ENCODE data around the gene CELSR2. TPM values are rescaled to one million over a fixed set of nuclear protein-coding genes. Genes with fewer than 3 reads are reported as not detected.

The CELSR2 gene
- total RNA-seq, 4 donors from 2014 or later: 86.4 to 109 (median 102) TPM

GRCh38 chr1:109296782-109297181, 47.4 kb downstream of the CELSR2 start:
- no peak for TF ChIP-seq POLR2A (IDR thresholded peaks at IDR 0.05)
- TF ChIP-seq, protein P1, sequence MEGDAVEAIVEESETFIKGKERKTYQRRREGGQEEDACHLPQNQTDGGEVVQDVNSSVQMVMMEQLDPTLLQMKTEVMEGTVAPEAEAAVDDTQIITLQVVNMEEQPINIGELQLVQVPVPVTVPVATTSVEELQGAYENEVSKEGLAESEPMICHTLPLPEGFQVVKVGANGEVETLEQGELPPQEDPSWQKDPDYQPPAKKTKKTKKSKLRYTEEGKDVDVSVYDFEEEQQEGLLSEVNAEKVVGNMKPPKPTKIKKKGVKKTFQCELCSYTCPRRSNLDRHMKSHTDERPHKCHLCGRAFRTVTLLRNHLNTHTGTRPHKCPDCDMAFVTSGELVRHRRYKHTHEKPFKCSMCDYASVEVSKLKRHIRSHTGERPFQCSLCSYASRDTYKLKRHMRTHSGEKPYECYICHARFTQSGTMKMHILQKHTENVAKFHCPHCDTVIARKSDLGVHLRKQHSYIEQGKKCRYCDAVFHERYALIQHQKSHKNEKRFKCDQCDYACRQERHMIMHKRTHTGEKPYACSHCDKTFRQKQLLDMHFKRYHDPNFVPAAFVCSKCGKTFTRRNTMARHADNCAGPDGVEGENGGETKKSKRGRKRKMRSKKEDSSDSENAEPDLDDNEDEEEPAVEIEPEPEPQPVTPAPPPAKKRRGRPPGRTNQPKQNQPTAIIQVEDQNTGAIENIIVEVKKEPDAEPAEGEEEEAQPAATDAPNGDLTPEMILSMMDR (IDR thresholded peaks at IDR 0.05): no peak
- intact Hi-C loops (cut with DNase I; ENCODE audit: low total_unique reads): no loop called here

GRCh38 chr1:109298666-109299557, 49.6 kb downstream of the CELSR2 start:
- intact Hi-C loops (cut with DNase I; ENCODE audit: low total_unique reads): no loop called here
- H3K4me3 ChIP-seq (ENCODE audit: low read depth, poor library complexity, severe bottlenecking): no peak overlapping the region
- 31 to 38% methylated on average over 11 of the region's 11 CpGs for WGBS, 2 donors
- TF ChIP-seq POLR2A (IDR thresholded peaks at IDR 0.05): no peak
- TF ChIP-seq, protein P1 (IDR thresholded peaks at IDR 0.05): no peak
- DNase-seq (ENCODE audit: low spot score in 2 of 2): no peak

More at GRCh38 chr1:109296782-109297181, 47.4 kb downstream of the CELSR2 start:
- 63 to 81% methylated on average over 16 of the region's 16 CpGs for WGBS, 2 donors
- DNase-seq (ENCODE audit: low spot score in 2 of 2): no peak
- no peak overlapping the region for H3K4me3 ChIP-seq (ENCODE audit: low read depth, poor library complexity, severe bottlenecking)

- 77 to 80% methylated on average over 20 of the region's 20 CpGs for WGBS, 2 donors
- H3K4me3 ChIP-seq (ENCODE audit: low read depth, poor library complexity, severe bottlenecking): no peak overlapping the region
- intact Hi-C loops (cut with DNase I; ENCODE audit: low total_unique reads): no loop called here
- TF ChIP-seq, protein P1 (IDR thresholded peaks at IDR 0.05): no peak
- TF ChIP-seq POLR2A (IDR thresholded peaks at IDR 0.05): no peak
- no peak for DNase-seq (ENCODE audit: low spot score in 2 of 2)
These were observed 50.4 kb downstream of the CELSR2 start for GRCh38 chr1:109299558-109300343.

DNA sequence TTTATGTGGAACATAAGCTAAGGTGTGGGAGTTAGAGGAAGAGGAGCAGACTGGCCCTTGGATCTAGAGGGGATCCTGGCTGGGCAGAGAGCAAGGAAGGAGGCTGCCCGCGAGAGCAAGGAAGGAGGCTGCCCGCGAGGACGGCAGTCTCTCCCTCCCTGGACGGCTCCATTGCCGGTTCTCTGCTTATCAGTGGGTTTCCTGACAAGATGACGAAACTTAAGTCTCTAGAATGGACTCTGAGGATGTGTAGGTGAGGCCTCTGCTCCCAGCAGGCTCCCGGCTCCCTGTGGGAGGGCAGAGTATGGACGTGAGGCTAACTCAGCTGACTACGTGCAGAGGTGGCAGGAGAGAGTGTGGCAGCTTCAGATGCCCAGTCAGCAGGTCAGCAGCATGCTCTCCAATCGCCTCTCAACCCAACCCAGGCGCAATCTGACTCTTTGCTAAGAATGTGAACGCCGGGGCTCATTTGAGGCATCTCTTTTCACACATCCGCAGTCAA, 51.4 kb downstream of the CELSR2 start:
- H3K4me3 ChIP-seq (ENCODE audit: low read depth, poor library complexity, severe bottlenecking): no peak overlapping the region
- WGBS, 2 donors: 86 to 90% methylated on average over 16 of the region's 16 CpGs
- intact Hi-C loops (cut with DNase I; ENCODE audit: low total_unique reads): no loop called here
- TF ChIP-seq POLR2A (IDR thresholded peaks at IDR 0.05): no peak
- TF ChIP-seq, protein P1 (IDR thresholded peaks at IDR 0.05): no peak
- DNase-seq (ENCODE audit: low spot score in 2 of 2): no peak

- intact Hi-C loops (cut with DNase I; ENCODE audit: low total_unique reads): no loop called here
- WGBS, 2 donors: 82 to 89% methylated on average over 5 of the region's 5 CpGs
- TF ChIP-seq, protein P1 (IDR thresholded peaks at IDR 0.05): no peak
- no peak for TF ChIP-seq POLR2A (IDR thresholded peaks at IDR 0.05)
- H3K4me3 ChIP-seq (ENCODE audit: low read depth, poor library complexity, severe bottlenecking): no peak overlapping the region
- no peak for DNase-seq (ENCODE audit: low spot score in 2 of 2)
These were observed 52.5 kb downstream of the CELSR2 start for GRCh38 chr1:109301874-109302273.

Measured in lower leg skin (tissue), 4 donors.